PFSK-1 (cell line): ENCODE measurements around the gene ABCC4.

ENCODE experiments used
- FOXP2 ChIP-seq: optimal IDR thresholded peaks from 2 replicates; pipeline ENCODE3; 2011; ENCODE audit warnings: borderline replicate concordance, control low read depth, inconsistent platforms; ENCODE audit not compliant: insufficient read depth; ENCODE audit errors: extremely low read length, extremely low read depth
- POLR2AphosphoS5 ChIP-seq: IDR thresholded peaks from 2 replicates; pipeline ENCODE4 v1.6.1; 2012; ENCODE audit warnings: low read depth, mild to moderate bottlenecking, control low read depth, low read length, moderate library complexity
- REST ChIP-seq, 2 experiments: IDR thresholded peaks; 2 replicates each; pipeline versions ENCODE4 v1.6.1 to v1.8.0; 2011 to 2012; ENCODE audit warnings: low read depth in 2 of 2, low read length in 2 of 2, control low read depth in 1 of 2, inconsistent platforms in 1 of 2, mild to moderate bottlenecking in 1 of 2, moderate library complexity in 1 of 2; ENCODE audit not compliant: insufficient read depth in 1 of 2
- SIN3A ChIP-seq: IDR thresholded peaks from 2 replicates; pipeline ENCODE4 v1.6.1; 2012; ENCODE audit warnings: mild to moderate bottlenecking, low read length, moderate library complexity, borderline replicate concordance; ENCODE audit not compliant: insufficient read depth
- TAF1 ChIP-seq: IDR thresholded peaks from 2 replicates; pipeline ENCODE4 v1.6.1; 2012; ENCODE audit warnings: low read length, control low read depth, borderline replicate concordance; ENCODE audit not compliant: insufficient read depth

ABCC4 gene

GRCh38 chr13:95007322-95007721 lies 293.9 kb downstream of the ABCC4 start:
- no peak for TF ChIP-seq TAF1
- TF ChIP-seq REST (IDR thresholded peaks at IDR 0.05; ENCODE audit: insufficient read depth in 1 of 2, low read depth in 2 of 2, low read length in 2 of 2): no peak

- no peak for TF ChIP-seq TAF1
- no peak for TF ChIP-seq FOXP2
- no peak for TF ChIP-seq POLR2AphosphoS5
- no peak for TF ChIP-seq SIN3A
- TF ChIP-seq REST (IDR thresholded peaks at IDR 0.05; ENCODE audit: insufficient read depth in 1 of 2, low read depth in 2 of 2, low read length in 2 of 2): no peak
These were observed 296.0 kb downstream of the ABCC4 start for GRCh38 chr13:95005300-95005699.

GRCh38 chr13:95003019-95003813 lies 298.0 kb downstream of the ABCC4 start:
- TF ChIP-seq SIN3A (no peak), TAF1 (no peak), POLR2AphosphoS5 (no peak), FOXP2 (no peak), REST (IDR thresholded peaks at IDR 0.05; ENCODE audit: insufficient read depth in 1 of 2, low read depth in 2 of 2, low read length in 2 of 2) (no peak)

- TF ChIP-seq TAF1 (no peak), FOXP2 (no peak), REST (IDR thresholded peaks at IDR 0.05; ENCODE audit: insufficient read depth in 1 of 2, low read depth in 2 of 2, low read length in 2 of 2) (no peak), POLR2AphosphoS5 (no peak), SIN3A (no peak)
These were observed 299.1 kb downstream of the ABCC4 start for GRCh38 chr13:95002126-95002525.

GRCh38 chr13:94999871-95000270 lies 301.4 kb downstream of the ABCC4 start:
- no peak for TF ChIP-seq FOXP2
- TF ChIP-seq REST (IDR thresholded peaks at IDR 0.05; ENCODE audit: insufficient read depth in 1 of 2, low read depth in 2 of 2, low read length in 2 of 2): no peak
